OCI-LY7 (cell line): ENCODE results near the gene TRAF3IP3. TPM values are rescaled to one million over a fixed set of nuclear protein-coding genes. Genes with fewer than 3 reads are reported as not detected.

Experiments used
- BruUV-seq: library from RNA; stranded (reverse); fragments of 400-500 nt; replicated peaks from 2 replicates; lab custom pipeline; 2021; lab: Mats Ljungman, UMichigan
- CTCF ChIA-PET: fragments of 300-600 bp; sonication (Branson Sonifier 250); formaldehyde crosslinking; loops from one replicate; lab custom pipeline; 2022; ENCODE audit warnings: antibody characterized with exemption; ENCODE audit not compliant: unreplicated experiment; lab: Charles Lee
- POLR2A ChIA-PET: fragments of 300-600 bp; sonication (Branson Sonifier 250); formaldehyde crosslinking; loops from one replicate; lab custom pipeline; 2022; ENCODE audit warnings: antibody characterized with exemption; lab: Charles Lee
- DNase-seq: peaks from one replicate; pipeline ENCODE4 v3.0.0-alpha.2; 2015; ENCODE audit warnings: low spot score
- H2AFZ ChIP-seq: fragments of 200-600 bp; sonication (generic), shearing (Covaris generic); 2 replicates; pipeline ENCODE4 v1.6.1; 2014; ENCODE audit warnings: mild to moderate bottlenecking, antibody characterized with exemption, low read length, moderate library complexity
- H3K27ac ChIP-seq: fragments of 200-600 bp; sonication (generic); 2 replicates; pipeline ENCODE4 v1.5.1; 2014; ENCODE audit warnings: mixed run types, low read depth, mild to moderate bottlenecking, moderate library complexity, low read length, inconsistent platforms; ENCODE audit not compliant: poor library complexity, severe bottlenecking
- H3K36me3 ChIP-seq: fragments of 200-600 bp; sonication (generic); 2 replicates; pipeline ENCODE4 v1.6.1; 2014; ENCODE audit warnings: mild to moderate bottlenecking, antibody characterized with exemption, low read length, moderate library complexity, mixed read lengths; ENCODE audit not compliant: insufficient read depth
- H3K4me1 ChIP-seq: fragments of 200-600 bp; sonication (generic); 2 replicates; pipeline ENCODE4 v1.5.1; 2014; ENCODE audit warnings: mild to moderate bottlenecking, low read length; ENCODE audit not compliant: insufficient read depth, poor library complexity, severe bottlenecking
- H3K4me2 ChIP-seq: fragments of 200-600 bp; sonication (generic); 2 replicates; pipeline ENCODE4 v1.6.1; 2014; ENCODE audit warnings: mild to moderate bottlenecking, low read length
- H3K4me3 ChIP-seq: fragments of 200-600 bp; sonication (generic); 2 replicates; pipeline ENCODE4 v1.5.1; 2014; ENCODE audit warnings: mild to moderate bottlenecking, low read depth, low read length; ENCODE audit not compliant: poor library complexity, severe bottlenecking
- H3K79me2 ChIP-seq: fragments of 200-600 bp; sonication (generic); 2 replicates; pipeline ENCODE4 v1.6.1; 2016; ENCODE audit warnings: low read depth, mild to moderate bottlenecking, low read length, moderate library complexity, mixed read lengths; ENCODE audit not compliant: insufficient read depth
- H3K9me2 ChIP-seq: fragments of 200-600 bp; sonication (generic); 2 replicates; pipeline ENCODE4 v1.6.1; 2016; ENCODE audit warnings: mild to moderate bottlenecking, low read length, mixed read lengths; ENCODE audit not compliant: insufficient read depth
- H3K9me3 ChIP-seq: fragments of 200-600 bp; sonication (generic); 2 replicates; pipeline ENCODE4 v1.6.1; 2014; ENCODE audit warnings: mild to moderate bottlenecking, mixed run types, low read length, mixed read lengths
- H4K20me1 ChIP-seq: fragments of 200-600 bp; sonication (generic); 2 replicates; pipeline ENCODE4 v1.6.1; 2014; ENCODE audit warnings: mild to moderate bottlenecking, antibody characterized with exemption, low read length, moderate library complexity, mixed read lengths; ENCODE audit not compliant: insufficient read depth
- EZH2phosphoT487 ChIP-seq: fragments of 200-600 bp; sonication (generic); IDR thresholded peaks from 2 replicates; pipeline ENCODE4 v1.6.1; 2018; ENCODE audit warnings: low read depth, borderline replicate concordance, mild to moderate bottlenecking, mixed run types, antibody characterized with exemption, low read length, moderate library complexity, mixed read lengths
- intact Hi-C: fragments of 100-400 bp; cut with micrococcal nuclease; formaldehyde crosslinking; loops from one replicate; pipeline ENCODE4 v1.10.0; 2022; ENCODE audit not compliant: unreplicated experiment
- total RNA-seq, 2 experiments: library from RNA; depleted of rRNA in 1 of 2; stranded (reverse); fragments of >200 nt in 1 of 2; shearing (Covaris generic) in 1 of 2; gene quantifications; 2 replicates each; pipeline ENCODE4 v1.2.3, GENCODE V29; 2014 to 2022
- TF ChIP-seq, protein P1 (sequence below): fragments of 200-600 bp; sonication (generic); conservative IDR thresholded peaks from 2 replicates; pipeline ENCODE4 v1.5.1; 2014; ENCODE audit warnings: mild to moderate bottlenecking, antibody characterized with exemption, low read length, moderate library complexity, mixed read lengths

The TRAF3IP3 gene
- total RNA-seq, 2 experiments from 2014 or later = 22.1 to 53.6 TPM

DNA sequence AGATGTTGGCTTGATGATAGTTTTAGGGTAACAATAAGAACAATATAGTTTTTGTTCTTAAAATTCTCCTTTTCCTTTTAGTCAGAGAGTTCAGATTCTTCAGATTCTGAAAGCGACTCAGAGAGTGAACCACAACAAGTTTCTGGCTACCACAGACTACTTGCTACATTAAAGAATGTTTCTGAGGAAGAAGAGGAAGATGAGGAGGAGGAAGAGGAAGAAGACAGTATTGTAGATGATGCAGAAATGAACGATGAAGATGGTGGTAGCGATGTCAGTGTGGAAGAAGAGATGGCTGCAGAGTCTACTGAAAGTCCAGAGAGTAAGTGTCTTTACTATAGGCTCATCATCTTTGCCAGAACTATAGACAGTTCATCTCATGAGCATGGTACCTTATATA lies 74.9 kb downstream of the TRAF3IP3 start:
- Histone ChIP-seq H4K20me1 (no peaks in the 10 kb centered on the region), H3K4me3 (no peak overlapping the region), H2AFZ (no peak overlapping the region), H3K27ac (no peak overlapping the region), H3K4me2 (no peak overlapping the region), H3K79me2 (peaks cover 29% of the 10 kb centered on the region), H3K9me2 (no peaks in the 10 kb centered on the region), H3K4me1 (peaks cover 19% of the 10 kb centered on the region), H3K36me3 (peaks cover 61% of the 10 kb centered on the region), H3K9me3 (no peaks in the 10 kb centered on the region)
- intact Hi-C loops = no loop called here
- TF ChIP-seq, protein P1, sequence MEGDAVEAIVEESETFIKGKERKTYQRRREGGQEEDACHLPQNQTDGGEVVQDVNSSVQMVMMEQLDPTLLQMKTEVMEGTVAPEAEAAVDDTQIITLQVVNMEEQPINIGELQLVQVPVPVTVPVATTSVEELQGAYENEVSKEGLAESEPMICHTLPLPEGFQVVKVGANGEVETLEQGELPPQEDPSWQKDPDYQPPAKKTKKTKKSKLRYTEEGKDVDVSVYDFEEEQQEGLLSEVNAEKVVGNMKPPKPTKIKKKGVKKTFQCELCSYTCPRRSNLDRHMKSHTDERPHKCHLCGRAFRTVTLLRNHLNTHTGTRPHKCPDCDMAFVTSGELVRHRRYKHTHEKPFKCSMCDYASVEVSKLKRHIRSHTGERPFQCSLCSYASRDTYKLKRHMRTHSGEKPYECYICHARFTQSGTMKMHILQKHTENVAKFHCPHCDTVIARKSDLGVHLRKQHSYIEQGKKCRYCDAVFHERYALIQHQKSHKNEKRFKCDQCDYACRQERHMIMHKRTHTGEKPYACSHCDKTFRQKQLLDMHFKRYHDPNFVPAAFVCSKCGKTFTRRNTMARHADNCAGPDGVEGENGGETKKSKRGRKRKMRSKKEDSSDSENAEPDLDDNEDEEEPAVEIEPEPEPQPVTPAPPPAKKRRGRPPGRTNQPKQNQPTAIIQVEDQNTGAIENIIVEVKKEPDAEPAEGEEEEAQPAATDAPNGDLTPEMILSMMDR = no peak
- TF ChIP-seq EZH2phosphoT487 = no peak
- CTCF ChIA-PET = interaction anchor here (0.6 kb wide), 1 partner anchor 1707 kb away, joined by 4 read pairs; no protein-coding TSS in a partner anchor
- BruUV-seq = no TSS peak
- no peak for DNase-seq
- POLR2A ChIA-PET = interaction anchor here (0.6 to 1.2 kb wide), 10 partner anchors 8 to 1967 kb away, joined by 3 to 6 read pairs (median 4); partner anchors contain the start of gene TRAF3IP3

DNA sequence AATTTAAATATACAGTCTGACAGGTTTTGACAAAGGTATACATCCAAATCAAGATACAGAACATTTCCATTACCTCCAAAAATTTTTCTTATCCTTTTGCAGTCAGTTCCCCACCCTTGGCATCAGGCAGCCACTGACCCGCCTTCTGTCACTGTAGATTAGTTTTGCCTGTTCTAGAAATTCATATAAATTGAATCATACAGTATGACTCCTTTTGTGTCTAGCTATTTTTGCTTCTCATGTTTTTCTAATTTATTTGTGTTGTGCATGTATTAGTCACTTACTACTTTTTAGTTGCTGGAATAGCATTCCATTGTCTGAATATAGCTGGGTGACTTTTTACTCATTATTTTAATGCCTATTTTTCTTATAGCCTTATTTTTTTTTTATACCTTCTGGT lies 75.8 kb downstream of the TRAF3IP3 start:
- Histone ChIP-seq H3K4me3 (no peak overlapping the region), H3K79me2 (peaks cover 29% of the 10 kb centered on the region), H3K9me3 (no peaks in the 10 kb centered on the region), H2AFZ (no peak overlapping the region), H3K9me2 (no peaks in the 10 kb centered on the region), H3K36me3 (peaks cover 70% of the 10 kb centered on the region), H3K27ac (no peak overlapping the region), H3K4me2 (no peak overlapping the region), H3K4me1 (peaks cover 19% of the 10 kb centered on the region), H4K20me1 (no peaks in the 10 kb centered on the region)
- intact Hi-C loops = no loop called here
- POLR2A ChIA-PET = interaction anchor here (0.6 to 0.8 kb wide), 2 partner anchors 14 to 419 kb away, joined by 3 read pairs; no protein-coding TSS in a partner anchor
- TF ChIP-seq, protein P1 = no peak
- TF ChIP-seq EZH2phosphoT487 = no peak
- DNase-seq = no peak
- no TSS peak for BruUV-seq
- CTCF ChIA-PET = no interaction called here

Other genes with a start within 250 kb of the TRAF3IP3 start
- not detected in 2 replicates for gene CAMK1G, start 172.3 kb upstream of the TRAF3IP3 start, total RNA-seq (2014; rRNA removed; shearing (Covaris generic))
- not detected in 2 replicates for gene CAMK1G, start 172.3 kb upstream of the TRAF3IP3 start, total RNA-seq (2022)
- gene LAMB3, start 103.6 kb upstream of the TRAF3IP3 start, total RNA-seq (2014; rRNA removed; shearing (Covaris generic)) = 0.41 TPM in 1 of 2 replicates, not detected in the other
- 0.17 and 0.46 TPM in 2 replicates for gene LAMB3, start 103.6 kb upstream of the TRAF3IP3 start, total RNA-seq (2022)
- not detected in 2 replicates for gene G0S2, start 80.6 kb upstream of the TRAF3IP3 start, total RNA-seq (2014; rRNA removed; shearing (Covaris generic))
- not detected in 2 replicates for gene G0S2, start 80.6 kb upstream of the TRAF3IP3 start, total RNA-seq (2022)
- gene HSD11B1, start 51.2 kb upstream of the TRAF3IP3 start, total RNA-seq (2014; rRNA removed; shearing (Covaris generic)) = not detected in 2 replicates
- gene HSD11B1, start 51.2 kb upstream of the TRAF3IP3 start, total RNA-seq (2022) = not detected in 2 replicates
- 3.7 and 4.4 TPM in 2 replicates for gene C1orf74, start 28.5 kb downstream of the TRAF3IP3 start, total RNA-seq (2014; rRNA removed; shearing (Covaris generic))
- 4.2 and 5.0 TPM in 2 replicates for gene C1orf74, start 28.5 kb downstream of the TRAF3IP3 start, total RNA-seq (2022)
- not detected in 2 replicates for gene IRF6, start 50.1 kb downstream of the TRAF3IP3 start, total RNA-seq (2014; rRNA removed; shearing (Covaris generic))
- gene IRF6, start 50.1 kb downstream of the TRAF3IP3 start, total RNA-seq (2022) = not detected in 2 replicates
- gene UTP25, start 71.9 kb downstream of the TRAF3IP3 start, total RNA-seq (2014; rRNA removed; shearing (Covaris generic)) = 10.4 and 12.8 TPM in 2 replicates
- 8.4 and 10.5 TPM in 2 replicates for gene UTP25, start 71.9 kb downstream of the TRAF3IP3 start, total RNA-seq (2022)
- gene SYT14, start 182.2 kb downstream of the TRAF3IP3 start, total RNA-seq (2014; rRNA removed; shearing (Covaris generic)) = not detected in 2 replicates
- not detected in 2 replicates for gene SYT14, start 182.2 kb downstream of the TRAF3IP3 start, total RNA-seq (2022)